K562 (cell line): ENCODE results near the gene ANGEL2. TPM values are rescaled to one million over a fixed set of nuclear protein-coding genes. Genes with fewer than 3 reads are reported as not detected.
A peak's percentile ranks its signal among the peaks of the same experiment; 100 is the strongest.

Experiments
- ATAC-seq: fragments of 200-7000 bp; cut with Tn5 transposase; 3 replicates; pipeline ENCODE4 v1.9.1; 2020; ENCODE audit warnings: moderate library complexity
- BruUV-seq: library from RNA; stranded (reverse); fragments of 400-500 nt; replicated peaks from 2 replicates; lab custom pipeline; 2021; lab: Mats Ljungman, UMichigan
- CTCF ChIA-PET: fragments of 300-600 bp; formaldehyde crosslinking; extraction: SDS; loops from one replicate; lab custom pipeline; 2021; ENCODE audit warnings: low intra/inter-chr PET ratio; lab: Yijun Ruan, JAX
- POLR2A ChIA-PET: fragments of 300-600, 350-650 bp; sonication (Branson Sonifier 250); formaldehyde crosslinking; extraction: SDS; loops from one replicate; lab custom pipeline; 2021; ENCODE audit warnings: antibody characterized with exemption, inconsistent platforms; lab: Yijun Ruan, JAX
- DNase-seq, 4 experiments: peaks; one replicate each; pipeline versions ENCODE4 v3.0.0 to v3.0.0-alpha.2; 2011 to 2018; ENCODE audit warnings: low spot score in 3 of 4, mixed read lengths in 3 of 4; ENCODE audit errors: extremely low read depth in 1 of 4
- FAIRE-seq: peaks from 2 replicates; lab custom pipeline; 2011; peaks lifted over from hg19 to GRCh38; lab: Jason Lieb, UNC
- H2AFZ ChIP-seq: 2 replicates; pipeline ENCODE4 v1.6.0; 2011; ENCODE audit warnings: low read depth, low read length, control low read depth, inconsistent platforms
- H3K27ac ChIP-seq: fragments of 200-600 bp; 3 replicates; pipeline ENCODE4 v1.8.0; 2011; ENCODE audit warnings: low read depth, mild to moderate bottlenecking, control low read depth, inconsistent platforms, low read length, moderate library complexity, mixed read lengths; ENCODE audit errors: extremely low read depth
- H3K27me3 ChIP-seq, 2 experiments: fragments of 300-600 bp in 1 of 2; 2 replicates in 1 of 2; 3 replicates in 1 of 2; pipeline versions ENCODE4 v1.6.0 to v1.8.0; 2011; ENCODE audit warnings: inconsistent platforms in 2 of 2, low read length in 2 of 2, mild to moderate bottlenecking in 1 of 2, mixed read lengths in 1 of 2, moderate library complexity in 1 of 2; ENCODE audit not compliant: control insufficient read depth in 2 of 2, insufficient read depth in 2 of 2
- H3K36me3 ChIP-seq: fragments of 300-600 bp; 3 replicates; pipeline ENCODE4 v1.8.0; 2011; ENCODE audit warnings: mild to moderate bottlenecking, low read length, inconsistent platforms; ENCODE audit not compliant: control insufficient read depth, insufficient read depth
- H3K4me1 ChIP-seq, 2 experiments: fragments of 200-600 bp in 1 of 2; replicated peaks in 1 of 2; 2 replicates in 1 of 2; 3 replicates in 1 of 2; pipeline versions ENCODE4 v1.5.1 to v1.8.0; 2011; ENCODE audit warnings: inconsistent platforms in 2 of 2, low read length in 2 of 2, mild to moderate bottlenecking in 1 of 2, mixed read lengths in 1 of 2, moderate library complexity in 1 of 2; ENCODE audit not compliant: control insufficient read depth in 2 of 2, insufficient read depth in 2 of 2
- H3K4me2 ChIP-seq: 2 replicates; pipeline ENCODE4 v1.6.1; 2011; ENCODE audit warnings: low read length, control low read depth, inconsistent platforms, mixed read lengths; ENCODE audit not compliant: insufficient read depth
- H3K4me3 ChIP-seq: fragments of 200-600 bp; sonication (generic), shearing (Covaris generic); 2 replicates; pipeline ENCODE4 v1.5.1; 2016; ENCODE audit warnings: control low read depth, inconsistent platforms
- H3K79me2 ChIP-seq: fragments of 200-600 bp; 3 replicates; pipeline ENCODE4 v1.8.0; 2011; ENCODE audit warnings: low read length, inconsistent platforms; ENCODE audit not compliant: control insufficient read depth, insufficient read depth
- H3K9ac ChIP-seq, 2 experiments: 2 replicates each; pipeline versions ENCODE4 v1.6.0 to v1.6.1; 2011; ENCODE audit warnings: low read depth in 2 of 2, low read length in 2 of 2, control low read depth in 1 of 2, inconsistent platforms in 1 of 2, mild to moderate bottlenecking in 1 of 2, mixed read lengths in 1 of 2; ENCODE audit not compliant: insufficient read depth in 1 of 2
- H3K9me1 ChIP-seq: one replicate; pipeline ENCODE4 v1.6.0; 2011; ENCODE audit warnings: inconsistent platforms, mild to moderate bottlenecking, low read length, moderate library complexity; ENCODE audit not compliant: control insufficient read depth, insufficient read depth
- H3K9me3 ChIP-seq: replicated peaks from 2 replicates; pipeline ENCODE4 v1.5.1; 2011; ENCODE audit warnings: low read depth, low read length, inconsistent platforms; ENCODE audit not compliant: control insufficient read depth, insufficient read depth
- H4K20me1 ChIP-seq: replicated peaks from 2 replicates; pipeline ENCODE4 v1.6.1; 2011; ENCODE audit warnings: low read length, inconsistent platforms, mixed read lengths; ENCODE audit not compliant: control insufficient read depth, insufficient read depth
- ARNT ChIP-seq, 2 experiments: fragments of 450-650 bp; IDR thresholded peaks; 2 replicates each; pipeline ENCODE4 v1.6.1; 2016; ENCODE audit warnings: mild to moderate bottlenecking in 1 of 2
- BCOR ChIP-seq: fragments of 450-650 bp; IDR thresholded peaks from 2 replicates; pipeline ENCODE4 v1.6.1; 2016
- C11orf30 ChIP-seq: fragments of 450-650 bp; IDR thresholded peaks from 2 replicates; pipeline ENCODE4 v1.6.1; 2016; ENCODE audit warnings: low read depth, mild to moderate bottlenecking
- CBFA2T2 ChIP-seq: fragments of 450-650 bp; conservative IDR thresholded peaks from 2 replicates; pipeline ENCODE4 v1.6.1; 2017; ENCODE audit warnings: mild to moderate bottlenecking
- CBFA2T3 ChIP-seq: fragments of 450-650 bp; IDR thresholded peaks from 2 replicates; pipeline ENCODE4 v1.6.1; 2017
- EP400 ChIP-seq: fragments of 450-650 bp; IDR thresholded peaks from 2 replicates; pipeline ENCODE4 v1.6.1; 2017; ENCODE audit warnings: antibody characterized with exemption, mild to moderate bottlenecking, moderate library complexity
- FOXM1 ChIP-seq, 2 experiments: fragments of 450-650 bp in 1 of 2; sonication (generic) in 1 of 2; formaldehyde crosslinking in 1 of 2; IDR thresholded peaks; 2 replicates each; pipeline versions ENCODE4 v1.6.1 to v1.9.0; 2017 to 2022; ENCODE audit warnings: low read depth in 2 of 2, mild to moderate bottlenecking in 2 of 2, missing genetic modification reagents in 1 of 2, moderate library complexity in 1 of 2
- FUS ChIP-seq: fragments of 200-400 bp; formaldehyde crosslinking; optimal IDR thresholded peaks from 2 replicates; pipeline ENCODE3; 2017; ENCODE audit warnings: low read depth, low read length
- MAZ ChIP-seq, 2 experiments: fragments of 450-650 bp in 1 of 2; sonication (generic) in 1 of 2; formaldehyde crosslinking; IDR thresholded peaks in 1 of 2; conservative IDR thresholded peaks in 1 of 2; 2 replicates each; pipeline versions ENCODE4 v1.4.0 to v1.5.0; 2020; ENCODE audit warnings: mild to moderate bottlenecking in 1 of 2, missing genetic modification reagents in 1 of 2
- MTA1 ChIP-seq: fragments of 450-650 bp; IDR thresholded peaks from 2 replicates; pipeline ENCODE4 v1.6.1; 2017; ENCODE audit warnings: borderline replicate concordance
- NR2F6 ChIP-seq: fragments of 450-650 bp; formaldehyde crosslinking; IDR thresholded peaks from 2 replicates; pipeline ENCODE4 v1.4.0; 2020; ENCODE audit warnings: mild to moderate bottlenecking
- ZNF133 ChIP-seq: fragments of 250-450 bp; sonication (Bioruptor Pico); IDR thresholded peaks from 2 replicates; pipeline ENCODE4 v1.4.0; 2020; ENCODE audit warnings: mild to moderate bottlenecking
- ZNF175 ChIP-seq: fragments of 200-800 bp; sonication (Bioruptor generic); IDR thresholded peaks from 2 replicates; pipeline ENCODE4 v1.6.1; 2016; ENCODE audit warnings: low read depth, mild to moderate bottlenecking, missing genetic modification characterization, missing compliant biosample characterization
- ZNF316 ChIP-seq: fragments of 450-650 bp; IDR thresholded peaks from 2 replicates; pipeline ENCODE4 v1.6.1; 2016
- ZNF696 ChIP-seq: fragments of 250-450 bp; sonication (Bioruptor Pico); conservative IDR thresholded peaks from 2 replicates; pipeline ENCODE4 v1.4.0; 2020; ENCODE audit warnings: mild to moderate bottlenecking, moderate library complexity
- WGBS: fragments of 100-300 bp; shearing (Covaris generic); methylation state at CpG from one replicate; pipeline ENCODE4 v1.1.6; 2016; ENCODE audit warnings: low coverage, mixed read lengths; ENCODE audit not compliant: insufficient coverage; ENCODE audit errors: missing lambda C conversion rate; 5-methylcytosine and 5-hydroxymethylcytosine counted together
- in situ Hi-C: fragments of 300-500 bp; cut with MboI; formaldehyde crosslinking; loops from 4 replicates; pipeline ENCODE4 v1.15.0; 2018; ENCODE audit warnings: inconsistent platforms, mixed read lengths
- intact Hi-C: fragments of 100-400 bp; cut with micrococcal nuclease; formaldehyde crosslinking; loops from 2 replicates; pipeline ENCODE4 v1.14.2; 2022
- polyA plus RNA-seq, 8 experiments: library from polyadenylated mRNA; depleted of rRNA in 4 of 8; stranded (reverse) in 5 of 8; unstranded in 3 of 8; fragments of >200 nt; fragmentation: Nextera tagmentation in 2 of 8; fragmentation: Illumina TruSeq in 1 of 8; extraction: Ambion mirVana in 2 of 8; extraction: Trizol in 1 of 8; gene quantifications; 2 replicates each; pipeline versions ENCODE4 v1.2.1 to v1.2.3, GENCODE V29; 2011 to 2014; ENCODE audit warnings: inconsistent platforms in 1 of 8, missing spikeins in 1 of 8
- total RNA-seq, 7 experiments: library from RNA; depleted of rRNA in 6 of 7; stranded (reverse); fragments of >200 nt in 6 of 7; fragmentation: Illumina TruSeq in 2 of 7; extraction: Trizol in 2 of 7; gene quantifications; 2 replicates each; pipeline versions ENCODE4 v1.2.1 to v1.2.3, GENCODE V29; 2011 to 2021; ENCODE audit warnings: low replicate concordance in 1 of 7
- TF ChIP-seq, protein P1 (sequence below): fragments of 250-450 bp; sonication (Bioruptor Pico); IDR thresholded peaks from 2 replicates; pipeline ENCODE4 v1.8.0; 2021; ENCODE audit warnings: borderline replicate concordance, mild to moderate bottlenecking, moderate library complexity; ENCODE audit not compliant: poor library complexity, severe bottlenecking

The ANGEL2 gene
- total and polyA plus RNA-seq, 9 of the 15 experiments (the other 6 are each of a cell fraction or from before 2014, with no cell fraction given), result 6.8 to 34.6 (median 26.2) TPM

DNA sequence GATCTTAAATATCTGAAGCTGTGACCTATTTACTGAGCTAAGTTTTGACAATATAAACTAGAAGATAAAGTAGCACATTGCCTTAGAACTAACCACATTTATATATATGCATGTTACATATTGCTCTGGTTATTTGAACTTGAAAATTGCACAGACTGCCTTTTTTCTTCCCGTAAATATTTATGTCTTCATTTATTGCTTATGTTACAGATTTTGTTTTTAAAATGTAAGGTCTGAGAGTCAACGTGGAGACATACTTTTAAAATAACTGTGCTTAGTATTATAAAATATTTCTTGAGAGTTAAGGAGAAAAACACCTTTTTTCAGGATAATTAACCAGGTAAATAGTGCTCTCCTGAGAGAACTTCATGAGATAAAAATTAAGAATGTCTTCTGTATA, 38.5 kb upstream of the ANGEL2 start:
- H3K4me1 ChIP-seq, result peaks cover 35 to 59% of the 10 kb centered on the region in 2 experiments
- H3K9ac ChIP-seq, result no peak overlapping the region
- ChIA-PET CTCF (no interaction called here), POLR2A (interaction anchor here (1.0 to 2.0 kb wide), 2 partner anchors 8 to 28 kb away, joined by 4 to 11 read pairs; no protein-coding TSS in a partner anchor)
- no peak overlapping the region for H3K4me3 ChIP-seq
- H2AFZ ChIP-seq, result no peak overlapping the region
- intact Hi-C loops, result loop anchor here (5.0 kb wide), 1 partner anchor 447 kb away; the partner anchor contains the start of gene ATF3
- ATAC-seq (no peak), DNase-seq (no peak), FAIRE-seq (no peak)
- no TSS peak for BruUV-seq
- peaks cover 84% of the 10 kb centered on the region for H3K79me2 ChIP-seq
- in situ Hi-C loops, result no loop called here
- H3K27ac ChIP-seq, result no peak overlapping the region
- peaks cover 10% of the 10 kb centered on the region; the same call in 1 of the 3 replicates for H3K36me3 ChIP-seq
- TF ChIP-seq ZNF316 (peak; percentile 84), ZNF696 (CRISPR knock-in tag) (no peak), C11orf30 (peak; percentile 70)
- no peaks in the 10 kb centered on the region; the same call in 1 of the 2 replicates for H3K9me3 ChIP-seq
- no peaks in the 10 kb centered on the region for H4K20me1 ChIP-seq
- H3K4me2 ChIP-seq, result no peak overlapping the region
- WGBS, result 75% methylated on average over 2 of the region's 2 CpGs
- H3K9me1 ChIP-seq, result no peaks in the 10 kb centered on the region
- no peaks in the 10 kb centered on the region for H3K27me3 ChIP-seq

GRCh38 chr1:213053455-213053854, 37.8 kb upstream of the ANGEL2 start:
- Histone ChIP-seq H3K4me2 (peak overlapping the region; percentile 97), H4K20me1 (no peaks in the 10 kb centered on the region), H3K27me3 (no peaks in the 10 kb centered on the region), H3K9me3 (no peaks in the 10 kb centered on the region), H3K9me1 (no peaks in the 10 kb centered on the region), H3K27ac (peak overlapping the region; percentile 9; the same call in 1 of the 3 replicates), H3K36me3 (peaks cover 10% of the 10 kb centered on the region; the same call in 1 of the 3 replicates), H3K4me3 (0 out of 2 replicates have a peak overlapping the region, but pooled peaks have one; percentile 28), H3K4me1 (peaks cover 36 to 66% of the 10 kb centered on the region in 2 experiments), H3K9ac (no peak overlapping the region; a peak in 1 of 4 replicates), H3K79me2 (peaks cover 77% of the 10 kb centered on the region), H2AFZ (no peak overlapping the region)
- no peak for DNase-seq
- CTCF ChIA-PET, result no interaction called here
- ATAC-seq, result no peak
- POLR2A ChIA-PET, result no interaction called here
- intact Hi-C loops (loop anchor here (5.0 kb wide), 1 partner anchor 446 kb away; the partner anchor contains the start of gene ATF3), in situ Hi-C loops (no loop called here)
- FAIRE-seq, result no peak
- no TSS peak for BruUV-seq
- TF ChIP-seq, protein P1, sequence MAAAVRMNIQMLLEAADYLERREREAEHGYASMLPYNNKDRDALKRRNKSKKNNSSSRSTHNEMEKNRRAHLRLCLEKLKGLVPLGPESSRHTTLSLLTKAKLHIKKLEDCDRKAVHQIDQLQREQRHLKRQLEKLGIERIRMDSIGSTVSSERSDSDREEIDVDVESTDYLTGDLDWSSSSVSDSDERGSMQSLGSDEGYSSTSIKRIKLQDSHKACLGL (CRISPR knock-in tag), result no peak
- no peak for TF ChIP-seq ZNF175 (CRISPR knock-in tag)
- TF ChIP-seq NR2F6 (CRISPR knock-in tag), result no peak
- TF ChIP-seq ARNT (IDR thresholded peaks at IDR 0.05), result peak in 1 of 2 experiments; percentile 83; a peak in 2 of 4 replicates
- no peak for TF ChIP-seq FUS
- no peak for TF ChIP-seq EP400
- no peak for TF ChIP-seq ZNF133 (CRISPR knock-in tag)
- no peak for TF ChIP-seq FOXM1 (IDR thresholded peaks at IDR 0.05; ENCODE audit: low read depth)
- no peak for TF ChIP-seq FOXM1 (CRISPR knock-in tag; IDR thresholded peaks at IDR 0.05; ENCODE audit: low read depth)
- TF ChIP-seq MAZ (CRISPR knock-in tag; conservative IDR thresholded peaks at IDR 0.05 in 1 of 2, IDR thresholded peaks at IDR 0.05 in 1 of 2), result no peak
- no peak for TF ChIP-seq BCOR
- TF ChIP-seq CBFA2T2, result 0 out of 2 replicates have a peak, but pooled peaks have one; percentile 26
- TF ChIP-seq MTA1, result 0 out of 2 replicates have a peak, but pooled peaks have one; percentile 16
- peak; percentile 66 for TF ChIP-seq CBFA2T3
